Vagina (tissue), 2 donors: Measurements from ENCODE around the gene RAD23B. TPM values are rescaled to one million over a fixed set of nuclear protein-coding genes. Genes with fewer than 3 reads are reported as not detected.

Source experiments
- DNase-seq, 2 donors: peaks; one replicate each; pipeline ENCODE4 v3.0.0-alpha.2; 2017; ENCODE audit errors: extremely low spot score in 2 of 2
- H3K27ac ChIP-seq: fragments of 200-600 bp; sonication (generic); one replicate; pipeline ENCODE4 v1.5.1; 2019
- H3K27me3 ChIP-seq: fragments of 200-600 bp; sonication (generic); one replicate; pipeline ENCODE4 v1.5.1; 2019
- H3K36me3 ChIP-seq, 2 donors: fragments of 200-600 bp; sonication (generic); one replicate each; pipeline ENCODE4 v1.5.1; 2017 to 2019
- H3K4me1 ChIP-seq: fragments of 200-600 bp; sonication (generic); one replicate; pipeline ENCODE4 v1.5.1; 2019
- H3K4me3 ChIP-seq, 2 donors: fragments of 200-600 bp; sonication (generic); 1 replicate in 1 of 2; 2 replicates in 1 of 2; pipeline ENCODE4 v1.5.1; 2016 to 2019
- H3K9me3 ChIP-seq: fragments of 200-600 bp; sonication (generic); one replicate; pipeline ENCODE4 v1.5.1; 2019
- POLR2A ChIP-seq, 2 donors: fragments of 450-650 bp; IDR thresholded peaks; one replicate each; pipeline ENCODE4 v1.6.1; 2017; ENCODE audit warnings: antibody characterized with exemption in 2 of 2, mild to moderate bottlenecking in 2 of 2, moderate library complexity in 2 of 2
- POLR2AphosphoS5 ChIP-seq, 2 donors: sonication (generic); formaldehyde crosslinking; IDR thresholded peaks; one replicate each; pipeline ENCODE4 v1.9.0; 2017; ENCODE audit warnings: antibody characterized with exemption in 2 of 2, mild to moderate bottlenecking in 2 of 2, low read depth in 1 of 2; ENCODE audit not compliant: insufficient read depth in 1 of 2
- intact Hi-C: fragments of 100-400 bp; cut with DNase I; formaldehyde crosslinking; loops from one replicate; pipeline ENCODE4 v1.15.1; 2023
- total RNA-seq: library from RNA; depleted of rRNA; stranded (reverse); fragments of >200 nt; gene quantifications from one replicate; pipeline ENCODE4 v1.2.3, GENCODE V29; 2016
- TF ChIP-seq, protein P1 (sequence below), 3 experiments: fragments of 450-650 bp in 2 of 3; fragments of 200-600 bp in 1 of 3; sonication (generic) in 1 of 3; IDR thresholded peaks; one replicate each; pipeline ENCODE4 v1.5.1; 2017 to 2019; ENCODE audit warnings: antibody characterized with exemption in 3 of 3, mild to moderate bottlenecking in 2 of 3, moderate library complexity in 2 of 3

The RAD23B gene
- total RNA-seq, 1 donor from 2014 or later, result 61.1 TPM

- DNase-seq, result no peak
- intact Hi-C loops, result no loop called here
- Histone ChIP-seq H3K4me1 (no peaks in the 10 kb centered on the region), H3K9me3 (no peaks in the 10 kb centered on the region), H3K27ac (no peak overlapping the region), H3K27me3 (no peaks in the 10 kb centered on the region), H3K36me3 (no peaks in the 10 kb centered on the region), H3K4me3 (no peak overlapping the region)
- no peak for TF ChIP-seq POLR2AphosphoS5 (IDR thresholded peaks at IDR 0.05; ENCODE audit: insufficient read depth in 1 of 2, low read depth in 1 of 2)
- TF ChIP-seq, protein P1, sequence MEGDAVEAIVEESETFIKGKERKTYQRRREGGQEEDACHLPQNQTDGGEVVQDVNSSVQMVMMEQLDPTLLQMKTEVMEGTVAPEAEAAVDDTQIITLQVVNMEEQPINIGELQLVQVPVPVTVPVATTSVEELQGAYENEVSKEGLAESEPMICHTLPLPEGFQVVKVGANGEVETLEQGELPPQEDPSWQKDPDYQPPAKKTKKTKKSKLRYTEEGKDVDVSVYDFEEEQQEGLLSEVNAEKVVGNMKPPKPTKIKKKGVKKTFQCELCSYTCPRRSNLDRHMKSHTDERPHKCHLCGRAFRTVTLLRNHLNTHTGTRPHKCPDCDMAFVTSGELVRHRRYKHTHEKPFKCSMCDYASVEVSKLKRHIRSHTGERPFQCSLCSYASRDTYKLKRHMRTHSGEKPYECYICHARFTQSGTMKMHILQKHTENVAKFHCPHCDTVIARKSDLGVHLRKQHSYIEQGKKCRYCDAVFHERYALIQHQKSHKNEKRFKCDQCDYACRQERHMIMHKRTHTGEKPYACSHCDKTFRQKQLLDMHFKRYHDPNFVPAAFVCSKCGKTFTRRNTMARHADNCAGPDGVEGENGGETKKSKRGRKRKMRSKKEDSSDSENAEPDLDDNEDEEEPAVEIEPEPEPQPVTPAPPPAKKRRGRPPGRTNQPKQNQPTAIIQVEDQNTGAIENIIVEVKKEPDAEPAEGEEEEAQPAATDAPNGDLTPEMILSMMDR (IDR thresholded peaks at IDR 0.05), result no peak
- TF ChIP-seq POLR2A (IDR thresholded peaks at IDR 0.05), result no peak
These were observed 22.5 kb upstream of the RAD23B start for GRCh38 chr9:107260437-107261081.

DNA sequence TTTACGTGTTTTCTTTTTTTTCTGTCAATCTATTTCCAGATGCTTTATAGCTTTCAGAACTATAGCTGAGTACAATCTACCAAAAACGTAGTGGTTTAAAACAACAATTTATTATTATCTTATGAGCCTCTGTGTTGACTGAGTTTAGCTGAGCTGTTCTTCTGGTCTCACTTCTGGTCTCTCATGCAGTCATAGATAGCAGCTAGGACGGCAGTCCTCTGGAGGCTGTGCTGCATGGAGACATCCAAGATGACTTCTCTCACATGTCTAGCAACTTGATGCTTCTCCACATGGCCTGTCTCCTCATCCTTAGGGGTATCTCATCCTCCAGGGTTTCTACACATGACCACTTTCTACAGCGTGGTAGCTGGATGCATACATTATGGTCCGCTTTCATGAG lies 22.0 kb upstream of the RAD23B start:
- H3K4me1 ChIP-seq, result no peaks in the 10 kb centered on the region
- no peaks in the 10 kb centered on the region for H3K9me3 ChIP-seq
- intact Hi-C loops, result no loop called here
- TF ChIP-seq, protein P1 (IDR thresholded peaks at IDR 0.05), result no peak
- no peak for TF ChIP-seq POLR2AphosphoS5 (IDR thresholded peaks at IDR 0.05; ENCODE audit: insufficient read depth in 1 of 2, low read depth in 1 of 2)
- no peak for TF ChIP-seq POLR2A (IDR thresholded peaks at IDR 0.05)
- H3K36me3 ChIP-seq, result no peaks in the 10 kb centered on the region
- no peak overlapping the region for H3K4me3 ChIP-seq
- DNase-seq, result no peak
- H3K27ac ChIP-seq, result no peak overlapping the region
- no peaks in the 10 kb centered on the region for H3K27me3 ChIP-seq

DNA sequence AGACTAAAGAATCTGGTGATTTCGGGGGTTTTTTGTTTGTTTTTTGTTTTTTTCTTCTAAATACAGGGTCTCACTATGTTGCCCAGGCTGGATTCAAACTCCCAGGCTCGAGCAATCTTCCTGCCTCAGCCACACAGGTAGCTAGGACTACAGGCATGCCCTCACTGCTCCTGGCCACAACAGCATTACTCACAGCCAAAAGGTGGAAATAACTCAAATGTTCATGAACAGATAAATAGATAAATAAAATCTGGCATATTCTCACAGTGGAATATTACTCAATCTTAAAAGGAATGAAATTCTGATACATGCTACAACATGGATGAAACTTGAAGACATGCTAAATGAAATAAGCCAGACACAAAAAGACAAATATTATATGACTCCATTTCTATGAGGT lies 19.8 kb upstream of the RAD23B start:
- Histone ChIP-seq H3K9me3 (no peaks in the 10 kb centered on the region), H3K27me3 (no peaks in the 10 kb centered on the region), H3K4me3 (no peak overlapping the region), H3K4me1 (no peaks in the 10 kb centered on the region), H3K36me3 (no peaks in the 10 kb centered on the region), H3K27ac (no peak overlapping the region)
- intact Hi-C loops, result no loop called here
- DNase-seq, result no peak
- TF ChIP-seq POLR2AphosphoS5 (IDR thresholded peaks at IDR 0.05; ENCODE audit: insufficient read depth in 1 of 2, low read depth in 1 of 2) (no peak), POLR2A (IDR thresholded peaks at IDR 0.05) (no peak)
- TF ChIP-seq, protein P1 (IDR thresholded peaks at IDR 0.05), result no peak

DNA sequence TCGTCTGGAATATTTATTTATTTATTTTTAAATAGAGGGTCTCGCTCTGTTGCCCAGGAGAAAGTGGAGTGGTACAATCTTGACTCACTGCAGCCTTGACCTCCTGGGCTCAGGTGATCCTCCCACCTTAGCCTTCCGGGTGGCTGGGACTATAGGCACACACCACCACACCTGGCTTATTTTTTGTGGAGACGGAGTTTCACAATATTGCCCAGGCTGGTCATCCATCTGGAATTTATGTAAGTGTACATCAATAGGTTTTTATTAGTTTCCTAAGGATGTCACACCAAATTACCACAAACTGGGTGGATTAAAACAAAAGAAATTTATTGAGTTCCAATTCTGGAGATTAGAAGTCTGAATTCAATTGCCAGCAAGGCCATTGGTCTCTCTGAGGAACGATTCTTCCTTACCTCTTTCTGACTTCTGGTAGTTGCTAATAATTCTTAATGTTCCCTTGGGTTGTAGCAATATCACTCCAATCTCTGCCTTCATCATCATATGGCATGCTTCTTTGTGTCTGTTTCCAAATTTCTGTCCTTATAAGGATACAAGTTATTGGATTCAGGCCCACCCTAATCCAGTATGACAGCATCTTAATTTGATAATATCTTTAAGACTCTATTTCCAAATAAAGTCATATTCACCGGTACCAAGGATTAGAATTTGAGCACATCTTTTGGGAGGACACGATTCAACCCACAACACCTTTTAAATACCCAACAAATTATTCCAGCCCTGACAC lies 16.3 kb upstream of the RAD23B start:
- Histone ChIP-seq H3K9me3 (no peaks in the 10 kb centered on the region), H3K4me1 (peaks cover 5% of the 10 kb centered on the region), H3K36me3 (no peaks in the 10 kb centered on the region), H3K4me3 (no peak overlapping the region), H3K27ac (no peak overlapping the region), H3K27me3 (no peaks in the 10 kb centered on the region)
- no peak for DNase-seq
- no peak for TF ChIP-seq POLR2AphosphoS5 (IDR thresholded peaks at IDR 0.05; ENCODE audit: insufficient read depth in 1 of 2, low read depth in 1 of 2)
- intact Hi-C loops, result no loop called here

DNA sequence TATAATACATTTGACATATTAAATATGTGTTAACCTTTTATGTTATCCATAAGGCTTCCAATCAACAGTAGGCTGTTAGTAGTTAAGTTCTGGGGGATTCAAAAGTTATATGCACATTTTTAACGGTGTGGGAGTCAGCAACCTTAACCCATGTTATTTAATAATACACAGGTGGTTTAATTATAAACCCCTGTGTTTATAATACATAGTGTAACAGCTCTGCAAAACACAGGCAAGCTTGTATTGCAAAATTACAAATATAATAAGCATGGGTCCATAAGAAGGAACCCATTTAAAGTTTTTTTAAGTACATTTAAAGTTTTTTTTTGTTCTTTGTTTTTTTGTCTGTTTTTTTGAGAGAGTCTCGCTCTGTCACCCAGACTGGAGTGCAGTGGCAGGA lies 14.5 kb upstream of the RAD23B start:
- intact Hi-C loops, result no loop called here
- TF ChIP-seq, protein P1 (IDR thresholded peaks at IDR 0.05), result no peak
- TF ChIP-seq POLR2AphosphoS5 (IDR thresholded peaks at IDR 0.05; ENCODE audit: insufficient read depth in 1 of 2, low read depth in 1 of 2), result no peak
- H3K27ac ChIP-seq, result no peak overlapping the region

More for the DNA sequence above, 14.5 kb upstream of the RAD23B start:
- no peak overlapping the region for H3K4me3 ChIP-seq
- no peaks in the 10 kb centered on the region for H3K9me3 ChIP-seq
- H3K36me3 ChIP-seq, result no peaks in the 10 kb centered on the region
- H3K27me3 ChIP-seq, result no peaks in the 10 kb centered on the region
- no peak for DNase-seq
- peaks cover 5% of the 10 kb centered on the region for H3K4me1 ChIP-seq
